ENCODE measurements around the gene MOB2.

DNA sequence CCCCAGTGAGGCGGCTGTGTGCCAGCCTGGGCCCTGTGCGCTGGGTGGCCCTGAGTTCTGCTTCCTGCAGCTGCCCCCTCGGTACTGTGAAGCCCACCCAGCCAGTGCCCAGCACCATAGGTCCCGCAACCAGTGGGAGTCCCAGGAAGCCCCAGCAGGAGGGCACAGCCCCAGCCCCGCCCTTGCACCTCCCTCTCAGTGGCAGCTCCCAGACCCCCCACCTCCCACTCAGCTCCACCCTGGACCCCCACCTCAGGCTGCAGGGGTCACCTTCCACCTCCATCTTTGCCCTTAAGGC, 30.9 kb downstream of the MOB2 start:
- no peak for TF ChIP-seq CTCF (IDR thresholded peaks at IDR 0.05)
- no peak for TF ChIP-seq POLR2A (IDR thresholded peaks at IDR 0.05)

All from breast epithelium (tissue), 3 donors.